Type B pancreatic cell (in vitro differentiated cells): ENCODE data around the gene LRRC75B. TPM values are rescaled to one million over a fixed set of nuclear protein-coding genes. Genes with fewer than 3 reads are reported as not detected.

Source experiments
- DNase-seq: peaks from one replicate; pipeline ENCODE4 v3.0.0; 2021; ENCODE audit warnings: mixed read lengths; ENCODE audit not compliant: unreplicated experiment; ENCODE audit errors: extremely low spot score
- H3K27ac Mint-ChIP-seq: 2 replicates; pipeline ENCODE4 v1.8.0; 2021; ENCODE audit warnings: mild to moderate bottlenecking, mixed read lengths
- H3K27me3 Mint-ChIP-seq: 2 replicates; pipeline ENCODE4 v1.8.0; 2021; ENCODE audit warnings: mixed read lengths
- H3K36me3 Mint-ChIP-seq: 2 replicates; pipeline ENCODE4 v1.8.0; 2021; ENCODE audit warnings: mixed read lengths
- H3K4me1 Mint-ChIP-seq: one replicate; pipeline ENCODE4 v1.8.0; 2021; ENCODE audit warnings: mixed read lengths; ENCODE audit not compliant: unreplicated experiment
- H3K4me3 Mint-ChIP-seq: 2 replicates; pipeline ENCODE4 v1.8.0; 2021; ENCODE audit warnings: mild to moderate bottlenecking, mixed read lengths
- H3K9me3 Mint-ChIP-seq: 2 replicates; pipeline ENCODE4 v1.8.0; 2021; ENCODE audit warnings: mixed read lengths
- CTCF ChIP-seq: fragments of 200-600 bp; sonication (generic); conservative IDR thresholded peaks from 2 replicates; pipeline ENCODE4 v1.5.0; 2021; ENCODE audit warnings: antibody characterized with exemption, mild to moderate bottlenecking
- total RNA-seq: library from RNA; stranded (reverse); gene quantifications from 2 replicates; pipeline ENCODE4 v1.2.1, GENCODE V29; 2021; ENCODE audit warnings: low replicate concordance

Gene LRRC75B
- total RNA-seq, 1 donor from 2014 or later: 18.6 TPM

DNA sequence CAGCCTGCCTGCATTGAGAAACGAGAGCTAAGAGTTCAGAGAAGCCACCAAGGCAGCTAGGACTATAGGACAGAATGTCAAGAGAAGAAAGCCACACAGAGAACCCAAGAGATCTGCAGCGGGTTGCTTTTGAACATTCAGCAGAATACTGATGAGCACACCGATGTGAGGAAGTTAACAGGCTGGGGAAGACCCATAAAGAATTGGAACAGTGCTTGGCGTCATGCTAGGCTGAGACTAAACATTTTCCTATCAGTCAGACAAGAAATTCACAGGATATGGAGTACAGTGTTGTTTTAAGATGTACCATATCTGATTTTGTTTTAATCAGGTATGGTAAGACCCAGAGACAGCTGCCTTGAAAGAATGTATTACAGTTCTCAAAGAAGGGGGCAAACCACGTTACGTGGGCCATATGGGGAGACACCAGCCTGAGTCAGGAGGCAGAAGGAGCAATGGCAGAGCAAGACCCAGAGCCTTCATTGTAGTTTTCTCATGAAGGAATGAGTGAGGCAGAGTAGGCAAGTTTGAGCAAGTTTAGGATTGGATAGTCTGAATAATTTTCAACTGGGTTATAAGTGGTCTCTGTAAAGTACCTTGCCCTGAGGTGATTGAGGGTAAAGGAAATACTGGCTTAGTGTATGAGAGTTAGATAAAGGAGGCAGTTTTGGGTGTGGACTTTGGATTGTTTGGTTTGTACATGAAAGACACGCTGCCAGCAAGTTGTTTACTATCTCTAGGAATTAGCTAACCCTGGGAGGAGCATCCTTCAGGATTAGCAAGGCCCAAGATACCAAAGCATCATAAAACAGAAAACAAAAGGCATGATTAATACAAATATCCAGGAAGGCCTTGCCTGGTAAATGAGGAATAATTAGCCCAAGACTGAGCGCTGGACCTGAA lies 14.3 kb downstream of the LRRC75B start:
- Mint-ChIP-seq H3K27me3 (no peaks in the 10 kb centered on the region), H3K9me3 (no peaks in the 10 kb centered on the region), H3K4me1 (peaks cover 10% of the 10 kb centered on the region), H3K36me3 (peaks cover 18% of the 10 kb centered on the region), H3K27ac (peak overlapping the region; percentile 66), H3K4me3 (no peak overlapping the region)
- no peak for TF ChIP-seq CTCF
- DNase-seq: no peak

DNA sequence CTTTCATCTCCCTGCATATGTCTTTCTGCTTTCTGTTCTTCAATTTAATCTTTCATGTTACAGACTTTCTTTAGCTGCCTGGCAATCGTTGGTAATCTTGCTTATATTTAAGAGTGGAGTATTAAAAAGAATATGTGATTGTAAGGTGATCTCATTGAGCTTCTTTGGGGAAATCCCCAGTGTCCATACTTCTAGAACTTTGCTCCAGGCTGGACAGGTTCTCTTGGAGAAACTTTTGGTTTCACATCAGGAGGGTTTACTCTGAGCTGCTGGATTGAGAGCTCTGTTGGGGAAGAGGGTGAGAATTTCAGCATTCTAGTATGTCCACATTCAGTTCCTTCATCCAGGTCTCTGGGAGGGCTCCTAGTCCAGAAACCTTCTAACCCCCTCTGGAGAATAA lies 16.1 kb downstream of the LRRC75B start:
- H3K4me1 Mint-ChIP-seq: peaks cover 10% of the 10 kb centered on the region
- H3K27ac Mint-ChIP-seq: peak overlapping the region; percentile 4
- H3K9me3 Mint-ChIP-seq: no peaks in the 10 kb centered on the region

DNA sequence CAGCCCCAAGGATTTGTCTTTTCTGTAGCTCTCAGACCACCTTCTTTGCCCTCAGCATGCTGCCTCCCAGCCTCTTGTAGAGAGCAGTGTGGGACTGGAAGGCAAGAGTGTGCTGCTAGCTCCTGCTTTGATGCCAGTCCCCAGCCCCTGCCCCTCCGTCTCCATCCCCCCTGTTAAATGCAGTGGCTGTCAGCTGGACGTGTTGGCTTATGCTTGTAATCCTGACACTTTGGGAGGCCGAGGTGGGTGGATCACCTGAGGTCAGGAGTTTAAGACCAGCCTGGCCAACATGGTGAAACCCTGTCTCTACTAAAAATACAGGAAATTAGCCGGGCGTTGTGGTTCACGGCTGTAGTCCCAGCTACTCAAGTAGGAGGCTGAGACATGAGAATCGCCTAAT lies 21.6 kb downstream of the LRRC75B start:
- peaks cover 40% of the 10 kb centered on the region for H3K36me3 Mint-ChIP-seq
- H3K27ac Mint-ChIP-seq: no peak overlapping the region
- no peaks in the 10 kb centered on the region for H3K9me3 Mint-ChIP-seq
- no peak for DNase-seq
- H3K4me1 Mint-ChIP-seq: peaks cover 7% of the 10 kb centered on the region
- H3K27me3 Mint-ChIP-seq: no peaks in the 10 kb centered on the region
- no peak for TF ChIP-seq CTCF
- H3K4me3 Mint-ChIP-seq: no peak overlapping the region

More for the DNA sequence above, 16.1 kb downstream of the LRRC75B start:
- no peak overlapping the region for H3K4me3 Mint-ChIP-seq
- TF ChIP-seq CTCF: no peak
- no peaks in the 10 kb centered on the region for H3K27me3 Mint-ChIP-seq
- H3K36me3 Mint-ChIP-seq: peaks cover 30% of the 10 kb centered on the region
- DNase-seq: no peak

DNA sequence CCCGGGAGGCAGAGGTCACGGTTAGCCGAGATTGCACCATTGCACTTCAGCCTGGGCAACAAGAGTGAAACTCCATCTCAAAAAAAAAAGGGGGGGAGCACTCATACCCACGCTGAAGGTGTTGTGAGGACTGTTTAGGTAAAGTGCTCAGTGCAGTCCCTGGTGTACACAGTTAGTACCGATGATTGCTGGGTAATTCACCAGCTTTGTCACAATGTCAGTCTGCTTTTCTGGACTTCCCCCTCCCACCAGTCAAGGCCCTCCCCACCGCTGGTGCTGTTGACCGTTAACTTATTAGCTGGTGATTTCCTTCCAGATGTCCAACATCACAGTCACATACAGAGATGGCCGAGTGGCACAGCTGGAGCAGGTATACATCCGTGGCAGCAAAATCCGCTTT lies 25.2 kb downstream of the LRRC75B start:
- no peak for TF ChIP-seq CTCF
- Mint-ChIP-seq H3K4me1 (peaks cover 12% of the 10 kb centered on the region), H3K4me3 (no peak overlapping the region), H3K27me3 (no peaks in the 10 kb centered on the region), H3K9me3 (no peaks in the 10 kb centered on the region), H3K27ac (no peak overlapping the region), H3K36me3 (peaks cover 20% of the 10 kb centered on the region)
- DNase-seq: no peak

DNA sequence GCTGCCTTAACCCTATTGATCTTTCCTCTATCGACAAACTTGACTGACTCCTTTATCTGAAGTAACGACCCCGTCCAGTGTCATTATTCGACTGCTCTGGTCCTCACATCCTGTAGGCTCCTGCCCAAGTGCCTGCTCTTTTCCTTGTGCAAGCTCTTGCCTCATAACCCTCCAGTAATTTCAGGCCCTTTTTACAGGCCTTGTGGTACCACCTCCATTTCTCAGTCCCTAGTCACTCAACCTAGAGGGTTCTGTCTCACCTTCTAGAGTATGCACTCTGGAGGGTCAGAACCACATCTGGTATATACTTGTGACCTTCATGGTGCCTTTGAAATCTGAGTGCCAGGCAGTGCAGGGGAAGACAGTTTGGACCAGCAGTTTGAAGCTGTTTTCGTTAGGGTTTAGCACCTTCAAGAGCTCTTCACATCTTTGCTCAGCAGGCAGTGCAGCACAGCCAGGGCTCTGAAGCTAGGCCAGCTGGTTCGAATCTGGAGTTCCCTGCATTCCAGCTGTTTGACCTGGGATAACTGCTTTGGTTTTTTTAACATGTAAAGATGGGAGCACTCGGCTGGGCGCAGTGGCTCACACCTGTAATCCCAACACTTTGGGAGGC lies 25.9 kb downstream of the LRRC75B start:
- Mint-ChIP-seq H3K4me1 (peaks cover 12% of the 10 kb centered on the region), H3K9me3 (no peaks in the 10 kb centered on the region), H3K27me3 (no peaks in the 10 kb centered on the region), H3K27ac (peak overlapping the region; percentile 47), H3K4me3 (no peak overlapping the region), H3K36me3 (peaks cover 20% of the 10 kb centered on the region)
- no peak for TF ChIP-seq CTCF
- DNase-seq: no peak
